HepG2 (cell line): ENCODE results near the gene MRPS7. TPM values are rescaled to one million over a fixed set of nuclear protein-coding genes. Genes with fewer than 3 reads are reported as not detected.

Source experiments
- BRF2 ChIP-seq: sonication (generic); formaldehyde crosslinking; IDR thresholded peaks from 2 replicates; pipeline ENCODE4 v1.8.1; 2022; ENCODE audit warnings: mild to moderate bottlenecking, missing genetic modification reagents
- HES4 ChIP-seq: sonication (generic); formaldehyde crosslinking; IDR thresholded peaks from 2 replicates; pipeline ENCODE4 v1.9.0; 2021; ENCODE audit warnings: mild to moderate bottlenecking, missing genetic modification reagents, borderline replicate concordance
- HNF1B ChIP-seq: sonication (generic); formaldehyde crosslinking; IDR thresholded peaks from 2 replicates; pipeline ENCODE4 v1.5.1; 2020; ENCODE audit warnings: mild to moderate bottlenecking, moderate library complexity, missing genetic modification reagents
- JUND ChIP-seq: sonication (generic); formaldehyde crosslinking; IDR thresholded peaks from 2 replicates; pipeline ENCODE4 v1.8.0; 2022; ENCODE audit warnings: mild to moderate bottlenecking, missing genetic modification reagents
- KAT2B ChIP-seq: fragments of 150-350 bp; IDR thresholded peaks from 2 replicates; pipeline ENCODE4 v1.6.1; 2014; ENCODE audit warnings: low read depth, low read length, borderline replicate concordance
- NFRKB ChIP-seq: fragments of 450-650 bp; IDR thresholded peaks from 2 replicates; pipeline ENCODE4 v1.6.1; 2017
- PAXIP1 ChIP-seq: sonication (generic); formaldehyde crosslinking; conservative IDR thresholded peaks from 2 replicates; pipeline ENCODE4 v1.4.0; 2020; ENCODE audit warnings: mild to moderate bottlenecking, missing genetic modification reagents, moderate library complexity
- POGZ ChIP-seq: sonication (generic); formaldehyde crosslinking; IDR thresholded peaks from 2 replicates; pipeline ENCODE4 v1.4.0; 2020; ENCODE audit warnings: mild to moderate bottlenecking, missing genetic modification reagents
- ZBTB20 ChIP-seq: sonication (generic); formaldehyde crosslinking; IDR thresholded peaks from 2 replicates; pipeline ENCODE4 v1.8.1; 2023; ENCODE audit warnings: missing genetic modification reagents, low read depth, mild to moderate bottlenecking, borderline replicate concordance
- ZHX2 ChIP-seq, 2 experiments: sonication (generic) in 1 of 2; formaldehyde crosslinking in 1 of 2; IDR thresholded peaks; 2 replicates each; pipeline versions ENCODE4 v1.6.1 to v1.9.0; 2014 to 2022; ENCODE audit warnings: antibody characterized with exemption in 1 of 2, borderline replicate concordance in 1 of 2, inconsistent platforms in 1 of 2, low read depth in 1 of 2, missing genetic modification reagents in 1 of 2
- ZIK1 ChIP-seq: sonication (generic); formaldehyde crosslinking; IDR thresholded peaks from 2 replicates; pipeline ENCODE4 v1.5.0; 2020; ENCODE audit warnings: mild to moderate bottlenecking, low read depth, missing genetic modification reagents, borderline replicate concordance
- ZNF282 ChIP-seq: fragments of 450-650 bp; IDR thresholded peaks from 2 replicates; pipeline ENCODE4 v1.6.1; 2018; ENCODE audit not compliant: partially characterized antibody
- ZNF460 ChIP-seq: sonication (generic); formaldehyde crosslinking; IDR thresholded peaks from 2 replicates; pipeline ENCODE4 v1.5.1; 2020; ENCODE audit warnings: missing genetic modification reagents, mild to moderate bottlenecking, borderline replicate concordance
- ZNF724P ChIP-seq: sonication (generic); formaldehyde crosslinking; IDR thresholded peaks from 2 replicates; pipeline ENCODE4 v1.8.0; 2022; ENCODE audit warnings: missing genetic modification reagents, borderline replicate concordance
- ZNF781 ChIP-seq: sonication (generic); formaldehyde crosslinking; IDR thresholded peaks from 2 replicates; pipeline ENCODE4 v1.5.1; 2020; ENCODE audit warnings: borderline replicate concordance, mild to moderate bottlenecking, missing genetic modification reagents; ENCODE audit errors: not compliant biosample characterization
- polyA plus RNA-seq, 8 experiments: library from polyadenylated mRNA; depleted of rRNA in 3 of 8; stranded (reverse) in 7 of 8; unstranded in 1 of 8; fragments of >200 nt; fragmentation: Illumina TruSeq in 4 of 8; extraction: Trizol in 4 of 8; gene quantifications; 2 replicates each; pipeline versions ENCODE4 v1.2.1 to v1.2.3, GENCODE V29; 2011 to 2016; ENCODE audit warnings: low read depth in 4 of 8, missing spikeins in 1 of 8, mixed read lengths in 1 of 8; ENCODE audit not compliant: insufficient read depth in 1 of 8
- total RNA-seq, 5 experiments: library from RNA; depleted of rRNA; stranded (reverse); fragments of >200 nt; fragmentation: Illumina TruSeq; extraction: Trizol; gene quantifications; 2 replicates each; pipeline ENCODE4 v1.2.3, GENCODE V29; 2016; ENCODE audit warnings: low read depth in 1 of 5

Gene MRPS7
- total and polyA plus RNA-seq, 2 of the 13 experiments (the other 11 are each of a cell fraction or from before 2014, with no cell fraction given) = 97.0 to 162 TPM

GRCh38 chr17:75267411-75268232 is 5.9 kb downstream of the MRPS7 start (continued):
- no peak for TF ChIP-seq ZNF724P (CRISPR knock-in tag)
- peak; percentile 25; the same call in 1 of the 2 replicates for TF ChIP-seq ZHX2 (IDR thresholded peaks at IDR 0.05; ENCODE audit: low read depth)
- TF ChIP-seq ZHX2 (CRISPR knock-in tag; IDR thresholded peaks at IDR 0.05; ENCODE audit: borderline replicate concordance) = no peak
- TF ChIP-seq NFRKB = no peak
- TF ChIP-seq POGZ (CRISPR knock-in tag) = peak; percentile 76; the same call in 1 of the 2 replicates
- no peak for TF ChIP-seq HES4 (CRISPR knock-in tag)
- peak; percentile 76 for TF ChIP-seq ZIK1
- peak; percentile 66 for TF ChIP-seq PAXIP1 (CRISPR knock-in tag)
- no peak for TF ChIP-seq ZNF460 (CRISPR knock-in tag)
- no peak for TF ChIP-seq KAT2B
- TF ChIP-seq ZNF781 (CRISPR knock-in tag) = peak; percentile 59
- peak; percentile 45; the same call in 1 of the 2 replicates for TF ChIP-seq JUND
- TF ChIP-seq BRF2 (CRISPR knock-in tag) = 0 out of 2 replicates have a peak, but pooled peaks have one; percentile 50
- no peak for TF ChIP-seq ZNF282
- 0 out of 2 replicates have a peak, but pooled peaks have one; percentile 34 for TF ChIP-seq ZBTB20 (CRISPR knock-in tag)
- TF ChIP-seq HNF1B = no peak; the same call in 1 of the 2 replicates
